OCI-LY7 (cell line): Measurements from ENCODE around the gene UBE2H. TPM values are rescaled to one million over a fixed set of nuclear protein-coding genes. Genes with fewer than 3 reads are reported as not detected.
A peak's percentile ranks its signal among the peaks of the same experiment; 100 is the strongest.

Experiments
- BruUV-seq: library from RNA; stranded (reverse); fragments of 400-500 nt; replicated peaks from 2 replicates; lab custom pipeline; 2021; lab: Mats Ljungman, UMichigan
- CTCF ChIA-PET: fragments of 300-600 bp; sonication (Branson Sonifier 250); formaldehyde crosslinking; loops from one replicate; lab custom pipeline; 2022; ENCODE audit warnings: antibody characterized with exemption; ENCODE audit not compliant: unreplicated experiment; lab: Charles Lee
- POLR2A ChIA-PET: fragments of 300-600 bp; sonication (Branson Sonifier 250); formaldehyde crosslinking; loops from one replicate; lab custom pipeline; 2022; ENCODE audit warnings: antibody characterized with exemption; lab: Charles Lee
- DNase-seq: peaks from one replicate; pipeline ENCODE4 v3.0.0-alpha.2; 2015; ENCODE audit warnings: low spot score
- H2AFZ ChIP-seq: fragments of 200-600 bp; sonication (generic), shearing (Covaris generic); 2 replicates; pipeline ENCODE4 v1.6.1; 2014; ENCODE audit warnings: mild to moderate bottlenecking, antibody characterized with exemption, low read length, moderate library complexity
- H3K27ac ChIP-seq: fragments of 200-600 bp; sonication (generic); 2 replicates; pipeline ENCODE4 v1.5.1; 2014; ENCODE audit warnings: mixed run types, low read depth, mild to moderate bottlenecking, moderate library complexity, low read length, inconsistent platforms; ENCODE audit not compliant: poor library complexity, severe bottlenecking
- H3K36me3 ChIP-seq: fragments of 200-600 bp; sonication (generic); 2 replicates; pipeline ENCODE4 v1.6.1; 2014; ENCODE audit warnings: mild to moderate bottlenecking, antibody characterized with exemption, low read length, moderate library complexity, mixed read lengths; ENCODE audit not compliant: insufficient read depth
- H3K4me1 ChIP-seq: fragments of 200-600 bp; sonication (generic); 2 replicates; pipeline ENCODE4 v1.5.1; 2014; ENCODE audit warnings: mild to moderate bottlenecking, low read length; ENCODE audit not compliant: insufficient read depth, poor library complexity, severe bottlenecking
- H3K4me2 ChIP-seq: fragments of 200-600 bp; sonication (generic); 2 replicates; pipeline ENCODE4 v1.6.1; 2014; ENCODE audit warnings: mild to moderate bottlenecking, low read length
- H3K4me3 ChIP-seq: fragments of 200-600 bp; sonication (generic); 2 replicates; pipeline ENCODE4 v1.5.1; 2014; ENCODE audit warnings: mild to moderate bottlenecking, low read depth, low read length; ENCODE audit not compliant: poor library complexity, severe bottlenecking
- H3K79me2 ChIP-seq: fragments of 200-600 bp; sonication (generic); 2 replicates; pipeline ENCODE4 v1.6.1; 2016; ENCODE audit warnings: low read depth, mild to moderate bottlenecking, low read length, moderate library complexity, mixed read lengths; ENCODE audit not compliant: insufficient read depth
- H3K9me2 ChIP-seq: fragments of 200-600 bp; sonication (generic); 2 replicates; pipeline ENCODE4 v1.6.1; 2016; ENCODE audit warnings: mild to moderate bottlenecking, low read length, mixed read lengths; ENCODE audit not compliant: insufficient read depth
- H3K9me3 ChIP-seq: fragments of 200-600 bp; sonication (generic); 2 replicates; pipeline ENCODE4 v1.6.1; 2014; ENCODE audit warnings: mild to moderate bottlenecking, mixed run types, low read length, mixed read lengths
- H4K20me1 ChIP-seq: fragments of 200-600 bp; sonication (generic); 2 replicates; pipeline ENCODE4 v1.6.1; 2014; ENCODE audit warnings: mild to moderate bottlenecking, antibody characterized with exemption, low read length, moderate library complexity, mixed read lengths; ENCODE audit not compliant: insufficient read depth
- EZH2phosphoT487 ChIP-seq: fragments of 200-600 bp; sonication (generic); IDR thresholded peaks from 2 replicates; pipeline ENCODE4 v1.6.1; 2018; ENCODE audit warnings: low read depth, borderline replicate concordance, mild to moderate bottlenecking, mixed run types, antibody characterized with exemption, low read length, moderate library complexity, mixed read lengths
- intact Hi-C: fragments of 100-400 bp; cut with micrococcal nuclease; formaldehyde crosslinking; loops from one replicate; pipeline ENCODE4 v1.10.0; 2022; ENCODE audit not compliant: unreplicated experiment
- total RNA-seq, 2 experiments: library from RNA; depleted of rRNA in 1 of 2; stranded (reverse); fragments of >200 nt in 1 of 2; shearing (Covaris generic) in 1 of 2; gene quantifications; 2 replicates each; pipeline ENCODE4 v1.2.3, GENCODE V29; 2014 to 2022
- TF ChIP-seq, protein P1 (sequence below): fragments of 200-600 bp; sonication (generic); conservative IDR thresholded peaks from 2 replicates; pipeline ENCODE4 v1.5.1; 2014; ENCODE audit warnings: mild to moderate bottlenecking, antibody characterized with exemption, low read length, moderate library complexity, mixed read lengths

Gene UBE2H
- total RNA-seq, 2 experiments from 2014 or later = 12.7 to 35.3 TPM

DNA sequence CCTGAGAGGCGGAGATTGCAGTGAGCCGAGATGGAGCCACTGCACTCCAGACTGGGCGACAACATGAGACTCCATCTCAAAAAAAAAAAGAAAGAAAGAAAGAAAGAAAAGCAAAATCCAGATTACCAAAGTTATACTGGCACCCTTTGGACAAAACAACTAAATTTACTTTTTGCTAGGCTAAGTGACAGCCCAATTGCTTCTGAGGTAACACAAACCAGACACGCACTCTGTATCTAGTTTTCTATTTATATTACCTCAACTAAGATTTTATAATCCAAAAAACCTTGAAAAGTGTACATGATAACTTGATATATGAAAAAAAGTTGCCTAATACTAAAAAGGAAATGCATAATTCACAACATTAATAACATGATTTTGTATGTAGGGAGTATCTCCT is 12.9 kb downstream of the UBE2H start:
- Histone ChIP-seq H3K4me3 (no peak overlapping the region), H3K79me2 (peaks cover 19% of the 10 kb centered on the region), H3K27ac (no peak overlapping the region), H3K4me1 (no peaks in the 10 kb centered on the region), H2AFZ (no peak overlapping the region), H3K36me3 (peaks cover 4% of the 10 kb centered on the region; the same call in 1 of the 2 replicates), H4K20me1 (peaks cover 8% of the 10 kb centered on the region; the same call in 1 of the 2 replicates), H3K4me2 (no peak overlapping the region), H3K9me2 (no peaks in the 10 kb centered on the region), H3K9me3 (no peaks in the 10 kb centered on the region)
- intact Hi-C loops = no loop called here
- TF ChIP-seq, protein P1, sequence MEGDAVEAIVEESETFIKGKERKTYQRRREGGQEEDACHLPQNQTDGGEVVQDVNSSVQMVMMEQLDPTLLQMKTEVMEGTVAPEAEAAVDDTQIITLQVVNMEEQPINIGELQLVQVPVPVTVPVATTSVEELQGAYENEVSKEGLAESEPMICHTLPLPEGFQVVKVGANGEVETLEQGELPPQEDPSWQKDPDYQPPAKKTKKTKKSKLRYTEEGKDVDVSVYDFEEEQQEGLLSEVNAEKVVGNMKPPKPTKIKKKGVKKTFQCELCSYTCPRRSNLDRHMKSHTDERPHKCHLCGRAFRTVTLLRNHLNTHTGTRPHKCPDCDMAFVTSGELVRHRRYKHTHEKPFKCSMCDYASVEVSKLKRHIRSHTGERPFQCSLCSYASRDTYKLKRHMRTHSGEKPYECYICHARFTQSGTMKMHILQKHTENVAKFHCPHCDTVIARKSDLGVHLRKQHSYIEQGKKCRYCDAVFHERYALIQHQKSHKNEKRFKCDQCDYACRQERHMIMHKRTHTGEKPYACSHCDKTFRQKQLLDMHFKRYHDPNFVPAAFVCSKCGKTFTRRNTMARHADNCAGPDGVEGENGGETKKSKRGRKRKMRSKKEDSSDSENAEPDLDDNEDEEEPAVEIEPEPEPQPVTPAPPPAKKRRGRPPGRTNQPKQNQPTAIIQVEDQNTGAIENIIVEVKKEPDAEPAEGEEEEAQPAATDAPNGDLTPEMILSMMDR = no peak
- TF ChIP-seq EZH2phosphoT487 = no peak
- CTCF ChIA-PET = no interaction called here
- no TSS peak for BruUV-seq
- DNase-seq = no peak
- POLR2A ChIA-PET = no interaction called here

DNA sequence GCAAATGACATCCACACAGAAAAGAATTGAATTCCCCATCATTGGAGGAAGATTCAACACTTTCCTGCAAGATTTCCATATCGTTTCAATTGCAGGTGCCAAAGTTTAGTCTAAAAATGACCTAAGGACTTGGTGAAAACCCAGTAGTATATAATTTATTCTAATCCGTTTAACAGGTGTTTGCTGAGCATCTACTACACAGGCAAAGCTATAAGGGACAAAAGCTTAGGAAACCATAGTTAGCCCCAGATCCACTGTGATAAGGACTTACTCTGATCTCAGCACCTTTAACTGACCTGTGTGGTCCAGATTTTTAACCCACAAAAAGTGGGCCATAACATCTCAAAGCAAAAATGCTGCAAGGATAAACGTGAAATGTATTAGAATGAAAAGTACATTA is 19.1 kb downstream of the UBE2H start:
- ChIA-PET CTCF (interaction anchor here (0.9 to 1.2 kb wide), 4 partner anchors 9 to 77 kb away, joined by 3 to 6 read pairs (median 3); no protein-coding TSS in a partner anchor), POLR2A (interaction anchor here (0.7 to 2.1 kb wide), 3 partner anchors 12 to 68 kb away, joined by 3 to 6 read pairs (median 4); no protein-coding TSS in a partner anchor)
- no peaks in the 10 kb centered on the region for H3K9me3 ChIP-seq
- intact Hi-C loops = no loop called here
- H3K36me3 ChIP-seq = no peaks in the 10 kb centered on the region
- no peaks in the 10 kb centered on the region; the same call in 1 of the 2 replicates for H4K20me1 ChIP-seq
- peak overlapping the region; percentile 9 for H3K4me2 ChIP-seq
- no peak for TF ChIP-seq EZH2phosphoT487
- TF ChIP-seq, protein P1 = no peak
- no TSS peak for BruUV-seq
- no peak overlapping the region for H3K27ac ChIP-seq
- no peak overlapping the region for H3K4me3 ChIP-seq
- no peak for DNase-seq
- no peaks in the 10 kb centered on the region for H3K79me2 ChIP-seq
- peaks cover 14% of the 10 kb centered on the region for H3K4me1 ChIP-seq
- no peaks in the 10 kb centered on the region for H3K9me2 ChIP-seq
- H2AFZ ChIP-seq = no peak overlapping the region

DNA sequence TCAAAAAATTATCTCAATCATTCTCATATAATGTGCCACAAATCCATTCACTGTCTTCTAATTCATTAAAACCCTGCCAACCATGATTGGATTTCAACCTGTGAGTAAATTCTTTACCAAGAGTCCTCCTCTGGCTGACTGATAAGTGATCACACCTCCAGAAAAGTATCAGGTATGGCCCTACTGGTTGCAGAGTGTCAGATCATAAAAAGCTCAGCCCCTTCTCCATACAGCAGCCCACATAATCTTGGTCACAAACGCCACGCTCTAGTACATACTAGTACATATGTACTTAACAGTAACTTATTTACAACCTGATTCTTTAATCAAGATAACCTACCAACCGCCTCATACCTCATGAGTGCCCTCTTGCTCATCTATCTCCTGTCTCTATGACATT is 26.1 kb downstream of the UBE2H start:
- Histone ChIP-seq H3K4me3 (no peak overlapping the region), H3K4me1 (no peaks in the 10 kb centered on the region), H3K4me2 (no peak overlapping the region), H2AFZ (no peak overlapping the region), H3K9me3 (no peaks in the 10 kb centered on the region), H3K36me3 (no peaks in the 10 kb centered on the region), H3K9me2 (no peaks in the 10 kb centered on the region), H3K79me2 (no peaks in the 10 kb centered on the region), H4K20me1 (0 out of 2 replicates have a peak, but pooled peaks cover 4% of the 10 kb centered on the region), H3K27ac (no peak overlapping the region)
- ChIA-PET CTCF (no interaction called here), POLR2A (no interaction called here)
- no TSS peak for BruUV-seq
- TF ChIP-seq, protein P1 = no peak
- TF ChIP-seq EZH2phosphoT487 = no peak
- intact Hi-C loops = no loop called here
- no peak for DNase-seq
